Measurements from ENCODE around the gene MAGOH.
"Not testable (repeated sequence)": the region's sequence is repeated elsewhere in the genome, so short reads cannot be mapped to it uniquely, and the experiment has no call there.

Gene MAGOH

GRCh38 chr1:53238197-53239155 lies at the start of gene MAGOH:
MAGOH (minus strand) TSS chr1:53238518; CDS start chr1:53238448, 70 bp downstream.
- peak; percentile 95 for DNase-seq (ENCODE audit: low spot score)

GRCh38 chr1:53286955-53287354 lies 48.6 kb upstream of the MAGOH start:
- no peak for DNase-seq (ENCODE audit: low spot score)

- no peak for DNase-seq (ENCODE audit: low spot score)
Observed at GRCh38 chr1:53285969-53286760, 47.8 kb upstream of the MAGOH start.

GRCh38 chr1:53285546-53285945 lies 47.2 kb upstream of the MAGOH start:
- DNase-seq (ENCODE audit: low spot score): no peak

- DNase-seq (ENCODE audit: low spot score): no peak
Observed at GRCh38 chr1:53284224-53285020, 46.1 kb upstream of the MAGOH start.

GRCh38 chr1:53283156-53283555 lies 44.8 kb upstream of the MAGOH start:
- DNase-seq (ENCODE audit: low spot score): not testable (repeated sequence)

GRCh38 chr1:53281133-53281532 lies 42.8 kb upstream of the MAGOH start:
- no peak for DNase-seq (ENCODE audit: low spot score)

- no peak for DNase-seq (ENCODE audit: low spot score)
Observed at GRCh38 chr1:53280496-53280895, 42.2 kb upstream of the MAGOH start.

GRCh38 chr1:53279296-53280200 lies 41.2 kb upstream of the MAGOH start:
- DNase-seq (ENCODE audit: low spot score): peak; percentile 22

GRCh38 chr1:53278298-53278725 lies 40.0 kb upstream of the MAGOH start:
- DNase-seq (ENCODE audit: low spot score): peak; percentile 34

- no peak for DNase-seq (ENCODE audit: low spot score)
Observed at GRCh38 chr1:53277326-53277725, 39.0 kb upstream of the MAGOH start.

GRCh38 chr1:53276902-53277281 lies 38.6 kb upstream of the MAGOH start:
- DNase-seq (ENCODE audit: low spot score): no peak

GRCh38 chr1:53276153-53276901 lies 38.0 kb upstream of the MAGOH start:
- DNase-seq (ENCODE audit: low spot score): no peak

GRCh38 chr1:53275566-53275965 lies 37.2 kb upstream of the MAGOH start:
- DNase-seq (ENCODE audit: low spot score): no peak

GRCh38 chr1:53274541-53275185 lies 36.3 kb upstream of the MAGOH start:
- DNase-seq (ENCODE audit: low spot score): no peak

- DNase-seq (ENCODE audit: low spot score): no peak
Observed at GRCh38 chr1:53274026-53274425, 35.7 kb upstream of the MAGOH start.

- DNase-seq (ENCODE audit: low spot score): no peak
Observed at GRCh38 chr1:53273526-53273925, 35.2 kb upstream of the MAGOH start.

- DNase-seq (ENCODE audit: low spot score): no peak
Observed at GRCh38 chr1:53272349-53272748, 34.0 kb upstream of the MAGOH start.

GRCh38 chr1:53271446-53272090 lies 33.2 kb upstream of the MAGOH start:
- DNase-seq (ENCODE audit: low spot score): no peak
